Liver (tissue), 9 donors: ENCODE data around the gene PPP3CB. TPM values are rescaled to one million over a fixed set of nuclear protein-coding genes. Genes with fewer than 3 reads are reported as not detected.

Experiments
- DNase-seq: peaks from one replicate; pipeline ENCODE4 v3.0.0-alpha.2; 2017; ENCODE audit warnings: low spot score
- H3K27ac ChIP-seq, 2 donors: one replicate each; pipeline ENCODE4 v1.7.0; 2013; ENCODE audit warnings: inconsistent platforms in 2 of 2, low read length in 2 of 2, control low read depth in 1 of 2, low read depth in 1 of 2, mild to moderate bottlenecking in 1 of 2
- H3K27me3 ChIP-seq, 4 donors: one replicate each; pipeline versions ENCODE4 v1.6.1 to v1.7.0; 2013; ENCODE audit warnings: low read length in 3 of 4, inconsistent platforms in 1 of 4, mild to moderate bottlenecking in 1 of 4, moderate library complexity in 1 of 4; ENCODE audit not compliant: control insufficient read depth in 4 of 4, insufficient read depth in 4 of 4
- H3K36me3 ChIP-seq, 4 donors: one replicate each; pipeline versions ENCODE4 v1.6.1 to v1.7.0; 2013; ENCODE audit warnings: low read length in 3 of 4, mild to moderate bottlenecking in 3 of 4, low read depth in 1 of 4, moderate library complexity in 1 of 4; ENCODE audit not compliant: control insufficient read depth in 4 of 4, insufficient read depth in 3 of 4
- H3K4me1 ChIP-seq, 4 donors: one replicate each; pipeline versions ENCODE4 v1.6.1 to v1.7.0; 2013; ENCODE audit warnings: low read length in 3 of 4, mild to moderate bottlenecking in 3 of 4, moderate library complexity in 1 of 4; ENCODE audit not compliant: control insufficient read depth in 4 of 4, insufficient read depth in 4 of 4
- H3K4me3 ChIP-seq, 3 donors: one replicate each; pipeline versions ENCODE4 v1.6.1 to v1.7.0; 2013; ENCODE audit warnings: low read length in 3 of 3, control low read depth in 1 of 3, low read depth in 1 of 3, mild to moderate bottlenecking in 1 of 3
- H3K9ac ChIP-seq, 2 donors: one replicate each; pipeline ENCODE4 v1.7.0; 2013; ENCODE audit warnings: low read length in 2 of 2, mild to moderate bottlenecking in 2 of 2, moderate library complexity in 2 of 2, control low read depth in 1 of 2, low read depth in 1 of 2
- H3K9me3 ChIP-seq, 4 donors: one replicate each; pipeline versions ENCODE4 v1.6.1 to v1.7.0; 2013; ENCODE audit warnings: low read length in 3 of 4; ENCODE audit not compliant: control insufficient read depth in 4 of 4
- EGR1 ChIP-seq, 2 donors: IDR thresholded peaks; 2 replicates each; pipeline ENCODE4 v1.6.1; 2016 to 2018; ENCODE audit warnings: antibody characterized with exemption in 2 of 2, low read depth in 2 of 2
- FOXA1 ChIP-seq: IDR thresholded peaks from 2 replicates; pipeline ENCODE4 v1.6.1; 2016; ENCODE audit warnings: antibody characterized with exemption
- FOXA2 ChIP-seq: IDR thresholded peaks from 2 replicates; pipeline ENCODE4 v1.6.1; 2016; ENCODE audit warnings: antibody characterized with exemption
- GABPA ChIP-seq, 2 donors: IDR thresholded peaks in 1 of 2; conservative IDR thresholded peaks in 1 of 2; 2 replicates each; pipeline ENCODE4 v1.6.1; 2016; ENCODE audit warnings: antibody characterized with exemption in 2 of 2, mild to moderate bottlenecking in 1 of 2, moderate library complexity in 1 of 2
- HNF4A ChIP-seq, 2 donors: conservative IDR thresholded peaks; 2 replicates each; pipeline ENCODE4 v1.6.1; 2016; ENCODE audit warnings: antibody characterized with exemption in 2 of 2, mild to moderate bottlenecking in 2 of 2
- HNF4G ChIP-seq: IDR thresholded peaks from 2 replicates; pipeline ENCODE4 v1.6.1; 2016; ENCODE audit warnings: antibody characterized with exemption
- NR2F2 ChIP-seq: IDR thresholded peaks from 2 replicates; pipeline ENCODE4 v1.6.1; 2016; ENCODE audit warnings: antibody characterized with exemption
- RAD21 ChIP-seq, 2 donors: IDR thresholded peaks; 2 replicates each; pipeline ENCODE4 v1.6.1; 2016; ENCODE audit warnings: antibody characterized with exemption in 2 of 2, mild to moderate bottlenecking in 2 of 2
- RXRA ChIP-seq, 2 donors: IDR thresholded peaks; 2 replicates each; pipeline ENCODE4 v1.6.1; 2017 to 2018; ENCODE audit warnings: antibody characterized with exemption in 2 of 2, mild to moderate bottlenecking in 1 of 2
- SP1 ChIP-seq: IDR thresholded peaks from 2 replicates; pipeline ENCODE4 v1.6.1; 2018; ENCODE audit warnings: antibody characterized with exemption, mild to moderate bottlenecking
- TAF1 ChIP-seq: conservative IDR thresholded peaks from 2 replicates; pipeline ENCODE4 v1.6.1; 2016; ENCODE audit warnings: antibody characterized with exemption, mild to moderate bottlenecking
- YY1 ChIP-seq: IDR thresholded peaks from 2 replicates; pipeline ENCODE4 v1.6.1; 2016; ENCODE audit warnings: antibody characterized with exemption, mild to moderate bottlenecking
- ZBTB33 ChIP-seq: IDR thresholded peaks from 2 replicates; pipeline ENCODE4 v1.6.1; 2016; ENCODE audit warnings: antibody characterized with exemption
- WGBS: extraction: QIAGEN DNeasy Blood & Tissue Kit; methylation state at CpG from one replicate; pipeline ENCODE4 v1.1.7; 2013; 5-methylcytosine and 5-hydroxymethylcytosine counted together
- polyA plus RNA-seq, 2 donors: library from polyadenylated mRNA; stranded (reverse) in 1 of 2; unstranded in 1 of 2; fragments of 200-250 nt in 1 of 2; fragments of >200 nt in 1 of 2; fragmentation: Nextera tagmentation in 1 of 2; extraction: Ambion mirVana in 1 of 2; gene quantifications; one replicate each; pipeline versions ENCODE4 v1.2.1 to v1.2.3, GENCODE V29; 2013 to 2015
- total RNA-seq, 2 donors: library from RNA; depleted of rRNA; stranded (reverse); fragments of >200 nt; gene quantifications; one replicate each; pipeline ENCODE4 v1.2.3, GENCODE V29; 2014
- TF ChIP-seq, protein P1 (sequence below): IDR thresholded peaks from 2 replicates; pipeline ENCODE4 v1.6.1; 2016; ENCODE audit warnings: antibody characterized with exemption, mild to moderate bottlenecking
- TF ChIP-seq, protein P2 (sequence below): fragments of 150-350 bp; IDR thresholded peaks from 2 replicates; pipeline ENCODE4 v1.5.1; 2017; ENCODE audit warnings: improper control_type of control experiment, low read depth, low read length; ENCODE audit not compliant: missing input control
- TF ChIP-seq, protein P3 (sequence below): IDR thresholded peaks from 2 replicates; pipeline ENCODE4 v1.6.1; 2016; ENCODE audit warnings: antibody characterized with exemption
- TF ChIP-seq, protein P4 (sequence below): IDR thresholded peaks from 2 replicates; pipeline ENCODE4 v1.6.1; 2016; ENCODE audit warnings: antibody characterized with exemption
- donor health status: healthy.
- donor health status: healthy.
- donor health status: healthy.
- donor health status: healthy.
- donor health status: healthy.

PPP3CB gene
- total and polyA plus RNA-seq, 4 donors = 5.7 to 22.4 (median 11.4) TPM

DNA sequence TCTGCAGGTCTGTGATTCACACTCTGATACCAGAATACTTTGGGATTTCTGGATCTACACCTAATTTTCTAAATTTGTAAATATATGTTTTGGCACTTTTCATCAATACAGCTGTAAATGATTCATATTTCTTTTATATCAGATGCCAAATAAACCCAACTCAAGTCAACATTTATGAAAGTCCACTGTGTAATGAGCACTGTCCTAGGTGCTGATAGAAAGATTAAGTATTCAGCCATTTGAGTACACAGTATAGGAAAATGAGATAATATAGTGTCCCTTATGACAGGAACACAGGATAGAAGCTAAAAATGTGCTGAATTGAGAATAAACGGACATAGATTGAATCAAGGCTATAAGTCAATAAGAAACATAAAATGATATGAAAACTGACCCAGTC is 88.3 kb downstream of the PPP3CB start:
- peaks cover 0 to 9% (median 3%) of the 10 kb centered on the region in 4 donors for H3K4me1 ChIP-seq
- H3K9me3 ChIP-seq = no peaks in the 10 kb centered on the region
- H3K9ac ChIP-seq = no peak overlapping the region
- no peak overlapping the region for H3K4me3 ChIP-seq
- H3K27ac ChIP-seq = no peak overlapping the region
- H3K27me3 ChIP-seq = no peaks in the 10 kb centered on the region
- TF ChIP-seq, protein P1, sequence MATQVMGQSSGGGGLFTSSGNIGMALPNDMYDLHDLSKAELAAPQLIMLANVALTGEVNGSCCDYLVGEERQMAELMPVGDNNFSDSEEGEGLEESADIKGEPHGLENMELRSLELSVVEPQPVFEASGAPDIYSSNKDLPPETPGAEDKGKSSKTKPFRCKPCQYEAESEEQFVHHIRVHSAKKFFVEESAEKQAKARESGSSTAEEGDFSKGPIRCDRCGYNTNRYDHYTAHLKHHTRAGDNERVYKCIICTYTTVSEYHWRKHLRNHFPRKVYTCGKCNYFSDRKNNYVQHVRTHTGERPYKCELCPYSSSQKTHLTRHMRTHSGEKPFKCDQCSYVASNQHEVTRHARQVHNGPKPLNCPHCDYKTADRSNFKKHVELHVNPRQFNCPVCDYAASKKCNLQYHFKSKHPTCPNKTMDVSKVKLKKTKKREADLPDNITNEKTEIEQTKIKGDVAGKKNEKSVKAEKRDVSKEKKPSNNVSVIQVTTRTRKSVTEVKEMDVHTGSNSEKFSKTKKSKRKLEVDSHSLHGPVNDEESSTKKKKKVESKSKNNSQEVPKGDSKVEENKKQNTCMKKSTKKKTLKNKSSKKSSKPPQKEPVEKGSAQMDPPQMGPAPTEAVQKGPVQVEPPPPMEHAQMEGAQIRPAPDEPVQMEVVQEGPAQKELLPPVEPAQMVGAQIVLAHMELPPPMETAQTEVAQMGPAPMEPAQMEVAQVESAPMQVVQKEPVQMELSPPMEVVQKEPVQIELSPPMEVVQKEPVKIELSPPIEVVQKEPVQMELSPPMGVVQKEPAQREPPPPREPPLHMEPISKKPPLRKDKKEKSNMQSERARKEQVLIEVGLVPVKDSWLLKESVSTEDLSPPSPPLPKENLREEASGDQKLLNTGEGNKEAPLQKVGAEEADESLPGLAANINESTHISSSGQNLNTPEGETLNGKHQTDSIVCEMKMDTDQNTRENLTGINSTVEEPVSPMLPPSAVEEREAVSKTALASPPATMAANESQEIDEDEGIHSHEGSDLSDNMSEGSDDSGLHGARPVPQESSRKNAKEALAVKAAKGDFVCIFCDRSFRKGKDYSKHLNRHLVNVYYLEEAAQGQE = no peak
- WGBS = 90% methylated on average over 1 of the region's 1 CpG
- H3K36me3 ChIP-seq = peaks cover 0 to 3% (median under 1%) of the 10 kb centered on the region in 4 donors
- DNase-seq = no peak

DNA sequence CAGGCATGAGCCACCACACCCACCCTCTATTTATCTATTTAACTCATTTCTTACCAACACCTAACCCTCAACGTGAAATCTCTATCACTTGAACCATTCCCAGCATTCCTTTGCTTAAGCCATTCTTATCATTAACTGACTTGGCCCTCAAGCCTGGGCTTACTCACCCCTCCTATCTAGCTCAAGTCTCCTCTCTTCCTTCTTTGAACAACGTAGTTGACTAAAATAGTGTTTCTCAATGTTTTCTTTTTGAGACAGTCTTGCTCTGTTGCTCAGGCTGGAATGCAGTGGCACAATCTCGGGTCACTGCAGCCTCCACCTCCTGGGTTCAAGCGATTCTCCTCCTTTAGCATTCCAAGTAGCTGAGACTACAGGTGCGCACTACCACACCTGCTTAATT is 89.0 kb downstream of the PPP3CB start:
- no peak for DNase-seq
- Histone ChIP-seq H3K4me1 (peaks cover 0 to 6% (median 2%) of the 10 kb centered on the region in 4 donors), H3K27me3 (no peaks in the 10 kb centered on the region), H3K9me3 (no peaks in the 10 kb centered on the region), H3K4me3 (no peak overlapping the region), H3K9ac (no peak overlapping the region), H3K36me3 (peaks cover 0 to 3% (median under 1%) of the 10 kb centered on the region in 4 donors), H3K27ac (no peak overlapping the region)
- WGBS = 88% methylated on average over 5 of the region's 5 CpGs
- TF ChIP-seq RAD21 (IDR thresholded peaks at IDR 0.05) = no peak
- TF ChIP-seq FOXA1 = no peak
- TF ChIP-seq EGR1 (IDR thresholded peaks at IDR 0.05; ENCODE audit: low read depth in 2 of 2) = no peak
- TF ChIP-seq, protein P2, sequence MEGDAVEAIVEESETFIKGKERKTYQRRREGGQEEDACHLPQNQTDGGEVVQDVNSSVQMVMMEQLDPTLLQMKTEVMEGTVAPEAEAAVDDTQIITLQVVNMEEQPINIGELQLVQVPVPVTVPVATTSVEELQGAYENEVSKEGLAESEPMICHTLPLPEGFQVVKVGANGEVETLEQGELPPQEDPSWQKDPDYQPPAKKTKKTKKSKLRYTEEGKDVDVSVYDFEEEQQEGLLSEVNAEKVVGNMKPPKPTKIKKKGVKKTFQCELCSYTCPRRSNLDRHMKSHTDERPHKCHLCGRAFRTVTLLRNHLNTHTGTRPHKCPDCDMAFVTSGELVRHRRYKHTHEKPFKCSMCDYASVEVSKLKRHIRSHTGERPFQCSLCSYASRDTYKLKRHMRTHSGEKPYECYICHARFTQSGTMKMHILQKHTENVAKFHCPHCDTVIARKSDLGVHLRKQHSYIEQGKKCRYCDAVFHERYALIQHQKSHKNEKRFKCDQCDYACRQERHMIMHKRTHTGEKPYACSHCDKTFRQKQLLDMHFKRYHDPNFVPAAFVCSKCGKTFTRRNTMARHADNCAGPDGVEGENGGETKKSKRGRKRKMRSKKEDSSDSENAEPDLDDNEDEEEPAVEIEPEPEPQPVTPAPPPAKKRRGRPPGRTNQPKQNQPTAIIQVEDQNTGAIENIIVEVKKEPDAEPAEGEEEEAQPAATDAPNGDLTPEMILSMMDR = no peak
- TF ChIP-seq RXRA (IDR thresholded peaks at IDR 0.05) = no peak
- no peak for TF ChIP-seq TAF1
- TF ChIP-seq SP1 = no peak
- no peak for TF ChIP-seq ZBTB33
- TF ChIP-seq, protein P1 = no peak
- TF ChIP-seq NR2F2 = no peak
- TF ChIP-seq HNF4G = no peak
- no peak for TF ChIP-seq FOXA2
- no peak for TF ChIP-seq YY1
- no peak for TF ChIP-seq HNF4A (conservative IDR thresholded peaks at IDR 0.05)
- TF ChIP-seq, protein P3, sequence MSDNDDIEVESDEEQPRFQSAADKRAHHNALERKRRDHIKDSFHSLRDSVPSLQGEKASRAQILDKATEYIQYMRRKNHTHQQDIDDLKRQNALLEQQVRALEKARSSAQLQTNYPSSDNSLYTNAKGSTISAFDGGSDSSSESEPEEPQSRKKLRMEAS = no peak
- TF ChIP-seq, protein P4, sequence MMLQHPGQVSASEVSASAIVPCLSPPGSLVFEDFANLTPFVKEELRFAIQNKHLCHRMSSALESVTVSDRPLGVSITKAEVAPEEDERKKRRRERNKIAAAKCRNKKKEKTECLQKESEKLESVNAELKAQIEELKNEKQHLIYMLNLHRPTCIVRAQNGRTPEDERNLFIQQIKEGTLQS = no peak
- no peak for TF ChIP-seq GABPA (IDR thresholded peaks at IDR 0.05 in 1 of 2, conservative IDR thresholded peaks at IDR 0.05 in 1 of 2)
